PC-9 (cell line): Measurements from ENCODE around the gene LARGE1. TPM values are rescaled to one million over a fixed set of nuclear protein-coding genes. Genes with fewer than 3 reads are reported as not detected.

Experiments
- BruUV-seq: library from RNA; stranded (reverse); fragments of 400-500 nt; replicated peaks from 2 replicates; lab custom pipeline; 2021; lab: Mats Ljungman, UMichigan
- CTCF ChIA-PET: fragments of 300-600 bp; sonication (Branson Sonifier 250); formaldehyde crosslinking; loops from one replicate; lab custom pipeline; 2022; ENCODE audit warnings: antibody characterized with exemption; lab: Charles Lee
- POLR2A ChIA-PET: fragments of 300-600 bp; sonication (Branson Sonifier 250); formaldehyde crosslinking; loops from one replicate; lab custom pipeline; 2022; ENCODE audit warnings: antibody characterized with exemption; ENCODE audit not compliant: unreplicated experiment; lab: Charles Lee
- DNase-seq, 2 experiments: peaks; one replicate each; pipeline versions ENCODE4 v3.0.0 to v3.0.0-alpha.2; 2015 to 2022; ENCODE audit warnings: mixed read lengths in 1 of 2
- H2AFZ ChIP-seq: fragments of 200-600 bp; sonication (generic); 2 replicates; pipeline ENCODE4 v1.8.1; 2017; ENCODE audit warnings: antibody characterized with exemption
- H3F3A ChIP-seq: fragments of 200-600 bp; sonication (generic); 2 replicates; pipeline ENCODE4 v1.8.1; 2017; ENCODE audit warnings: antibody characterized with exemption, mild to moderate bottlenecking, low read depth; ENCODE audit not compliant: insufficient read depth
- H3K27ac ChIP-seq: fragments of 200-600 bp; sonication (generic); 2 replicates; pipeline ENCODE4 v1.6.1; 2016; ENCODE audit warnings: mixed run types
- H3K27me3 ChIP-seq: fragments of 200-600 bp; sonication (generic); 2 replicates; pipeline ENCODE4 v1.6.1; 2016; ENCODE audit warnings: low read depth, mixed run types; ENCODE audit not compliant: insufficient read depth
- H3K36me3 ChIP-seq: fragments of 200-600 bp; sonication (generic); 2 replicates; pipeline ENCODE4 v1.6.1; 2016; ENCODE audit warnings: low read depth, mixed run types
- H3K4me1 ChIP-seq: fragments of 200-600 bp; sonication (generic); replicated peaks from 2 replicates; pipeline ENCODE4 v1.6.1; 2016; ENCODE audit warnings: mixed run types; ENCODE audit not compliant: insufficient read depth
- H3K4me2 ChIP-seq: fragments of 200-600 bp; sonication (generic); 2 replicates; pipeline ENCODE4 v1.6.1; 2017; ENCODE audit warnings: mixed run types
- H3K4me3 ChIP-seq: fragments of 200-600 bp; sonication (generic); 2 replicates; pipeline ENCODE4 v1.6.1; 2016; ENCODE audit warnings: mixed run types
- H3K79me2 ChIP-seq: fragments of 200-600 bp; sonication (generic); 2 replicates; pipeline ENCODE4 v1.6.1; 2017; ENCODE audit warnings: low read depth, mixed run types
- H3K9me2 ChIP-seq: fragments of 200-600 bp; sonication (generic); 2 replicates; pipeline ENCODE4 v1.8.1; 2017; ENCODE audit warnings: mild to moderate bottlenecking; ENCODE audit not compliant: insufficient read depth
- H3K9me3 ChIP-seq: fragments of 200-600 bp; sonication (generic); 2 replicates; pipeline ENCODE4 v1.8.1; 2016; ENCODE audit warnings: low read depth; ENCODE audit not compliant: insufficient read depth
- H4K20me1 ChIP-seq: fragments of 200-600 bp; sonication (generic); 2 replicates; pipeline ENCODE4 v1.8.1; 2017; ENCODE audit not compliant: insufficient read depth
- EZH2 ChIP-seq: fragments of 200-600 bp; sonication (generic); IDR thresholded peaks from 2 replicates; pipeline ENCODE4 v1.8.0; 2017; ENCODE audit warnings: antibody characterized with exemption, low read depth
- intact Hi-C: fragments of 100-400 bp; cut with micrococcal nuclease; formaldehyde crosslinking; loops from one replicate; pipeline ENCODE4 v1.10.0; 2022; ENCODE audit not compliant: unreplicated experiment
- total RNA-seq: library from RNA; stranded (reverse); gene quantifications from 2 replicates; pipeline ENCODE4 v1.2.3, GENCODE V29; 2021
- TF ChIP-seq, protein P1 (sequence below): fragments of 200-600 bp; sonication (generic); conservative IDR thresholded peaks from 2 replicates; pipeline ENCODE4 v1.6.1; 2017; ENCODE audit warnings: mixed run types, antibody characterized with exemption, mild to moderate bottlenecking, moderate library complexity

LARGE1 gene
- total RNA-seq, 1 experiment from 2014 or later = 12.5 TPM

GRCh38 chr22:33848251-33848650 lies 72.0 kb downstream of the LARGE1 start:
- H2AFZ ChIP-seq = no peak overlapping the region
- no peak for DNase-seq
- H3K9me3 ChIP-seq = no peaks in the 10 kb centered on the region; the same call in 1 of the 2 replicates
- no peaks in the 10 kb centered on the region for H3K27me3 ChIP-seq
- H3K4me3 ChIP-seq = no peak overlapping the region
- no peak overlapping the region for H3K4me2 ChIP-seq
- H3K9me2 ChIP-seq = no peaks in the 10 kb centered on the region
- ChIA-PET POLR2A (no interaction called here), CTCF (no interaction called here)
- no peaks in the 10 kb centered on the region for H4K20me1 ChIP-seq
- no peaks in the 10 kb centered on the region for H3K79me2 ChIP-seq
- TF ChIP-seq, protein P1, sequence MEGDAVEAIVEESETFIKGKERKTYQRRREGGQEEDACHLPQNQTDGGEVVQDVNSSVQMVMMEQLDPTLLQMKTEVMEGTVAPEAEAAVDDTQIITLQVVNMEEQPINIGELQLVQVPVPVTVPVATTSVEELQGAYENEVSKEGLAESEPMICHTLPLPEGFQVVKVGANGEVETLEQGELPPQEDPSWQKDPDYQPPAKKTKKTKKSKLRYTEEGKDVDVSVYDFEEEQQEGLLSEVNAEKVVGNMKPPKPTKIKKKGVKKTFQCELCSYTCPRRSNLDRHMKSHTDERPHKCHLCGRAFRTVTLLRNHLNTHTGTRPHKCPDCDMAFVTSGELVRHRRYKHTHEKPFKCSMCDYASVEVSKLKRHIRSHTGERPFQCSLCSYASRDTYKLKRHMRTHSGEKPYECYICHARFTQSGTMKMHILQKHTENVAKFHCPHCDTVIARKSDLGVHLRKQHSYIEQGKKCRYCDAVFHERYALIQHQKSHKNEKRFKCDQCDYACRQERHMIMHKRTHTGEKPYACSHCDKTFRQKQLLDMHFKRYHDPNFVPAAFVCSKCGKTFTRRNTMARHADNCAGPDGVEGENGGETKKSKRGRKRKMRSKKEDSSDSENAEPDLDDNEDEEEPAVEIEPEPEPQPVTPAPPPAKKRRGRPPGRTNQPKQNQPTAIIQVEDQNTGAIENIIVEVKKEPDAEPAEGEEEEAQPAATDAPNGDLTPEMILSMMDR = no peak
- no peak for TF ChIP-seq EZH2
- H3K4me1 ChIP-seq = peaks cover 28% of the 10 kb centered on the region
- intact Hi-C loops = no loop called here
- no peak overlapping the region for H3K27ac ChIP-seq
- peaks cover 19% of the 10 kb centered on the region for H3F3A ChIP-seq
- BruUV-seq = no TSS peak
- no peaks in the 10 kb centered on the region for H3K36me3 ChIP-seq

GRCh38 chr22:33844273-33844672 lies 76.0 kb downstream of the LARGE1 start:
- Histone ChIP-seq H3K4me3 (no peak overlapping the region), H3K79me2 (no peaks in the 10 kb centered on the region), H3K27me3 (no peaks in the 10 kb centered on the region), H4K20me1 (no peaks in the 10 kb centered on the region), H3K36me3 (no peaks in the 10 kb centered on the region), H2AFZ (no peak overlapping the region), H3K4me2 (no peak overlapping the region), H3K27ac (no peak overlapping the region), H3K9me3 (no peaks in the 10 kb centered on the region; the same call in 1 of the 2 replicates), H3K9me2 (no peaks in the 10 kb centered on the region), H3K4me1 (no peaks in the 10 kb centered on the region), H3F3A (no peaks in the 10 kb centered on the region)
- TF ChIP-seq, protein P1 = no peak
- no peak for TF ChIP-seq EZH2
- POLR2A ChIA-PET = no interaction called here
- CTCF ChIA-PET = no interaction called here
- no TSS peak for BruUV-seq
- no peak for DNase-seq
- intact Hi-C loops = no loop called here

DNA sequence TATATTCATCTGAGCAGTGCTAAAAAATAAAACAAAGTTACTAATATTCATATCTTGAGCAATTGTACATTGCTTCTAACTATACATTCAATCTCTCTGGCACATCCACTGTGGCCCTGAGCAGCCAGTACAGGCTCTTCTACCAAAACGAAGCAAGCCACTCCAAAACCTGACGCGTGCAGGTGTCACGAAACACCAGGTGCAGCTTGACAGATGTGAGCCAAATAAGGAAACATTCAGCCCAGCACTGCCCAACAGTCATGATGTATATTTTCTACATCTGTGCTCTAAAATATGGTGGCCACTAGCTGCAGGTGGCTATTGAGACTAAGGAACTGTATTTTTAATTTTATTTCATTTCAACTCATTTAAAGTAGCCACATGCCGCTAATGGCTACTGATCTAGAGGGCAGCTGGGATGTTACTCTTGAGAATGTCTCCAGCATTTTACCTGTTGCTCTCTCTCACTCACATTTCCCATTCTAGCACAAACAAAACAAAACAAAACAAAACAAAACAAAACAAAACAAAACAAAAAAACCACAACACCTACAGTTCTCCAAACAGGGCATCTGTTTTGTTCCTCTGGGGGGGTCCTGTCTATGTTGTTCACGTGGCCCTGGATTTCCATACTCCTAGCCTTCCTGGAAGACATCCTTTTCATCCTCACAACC lies 77.7 kb downstream of the LARGE1 start:
- Histone ChIP-seq H3K36me3 (no peaks in the 10 kb centered on the region), H3K4me3 (no peak overlapping the region), H3K27me3 (no peaks in the 10 kb centered on the region), H3K4me1 (no peaks in the 10 kb centered on the region), H3K9me2 (no peaks in the 10 kb centered on the region), H2AFZ (no peak overlapping the region), H3K4me2 (no peak overlapping the region), H4K20me1 (no peaks in the 10 kb centered on the region), H3K27ac (no peak overlapping the region), H3K9me3 (no peaks in the 10 kb centered on the region; the same call in 1 of the 2 replicates), H3F3A (no peaks in the 10 kb centered on the region), H3K79me2 (no peaks in the 10 kb centered on the region)
- ChIA-PET POLR2A (no interaction called here), CTCF (no interaction called here)
- TF ChIP-seq EZH2 = no peak
- TF ChIP-seq, protein P1 = no peak
- DNase-seq = no peak
- intact Hi-C loops = no loop called here
- no TSS peak for BruUV-seq
